ENCODE data around the gene UNK. TPM values are rescaled to one million over a fixed set of nuclear protein-coding genes. Genes with fewer than 3 reads are reported as not detected.

Gene UNK
- total RNA-seq, 1 experiment from 2014 or later, result 35.4 TPM

DNA sequence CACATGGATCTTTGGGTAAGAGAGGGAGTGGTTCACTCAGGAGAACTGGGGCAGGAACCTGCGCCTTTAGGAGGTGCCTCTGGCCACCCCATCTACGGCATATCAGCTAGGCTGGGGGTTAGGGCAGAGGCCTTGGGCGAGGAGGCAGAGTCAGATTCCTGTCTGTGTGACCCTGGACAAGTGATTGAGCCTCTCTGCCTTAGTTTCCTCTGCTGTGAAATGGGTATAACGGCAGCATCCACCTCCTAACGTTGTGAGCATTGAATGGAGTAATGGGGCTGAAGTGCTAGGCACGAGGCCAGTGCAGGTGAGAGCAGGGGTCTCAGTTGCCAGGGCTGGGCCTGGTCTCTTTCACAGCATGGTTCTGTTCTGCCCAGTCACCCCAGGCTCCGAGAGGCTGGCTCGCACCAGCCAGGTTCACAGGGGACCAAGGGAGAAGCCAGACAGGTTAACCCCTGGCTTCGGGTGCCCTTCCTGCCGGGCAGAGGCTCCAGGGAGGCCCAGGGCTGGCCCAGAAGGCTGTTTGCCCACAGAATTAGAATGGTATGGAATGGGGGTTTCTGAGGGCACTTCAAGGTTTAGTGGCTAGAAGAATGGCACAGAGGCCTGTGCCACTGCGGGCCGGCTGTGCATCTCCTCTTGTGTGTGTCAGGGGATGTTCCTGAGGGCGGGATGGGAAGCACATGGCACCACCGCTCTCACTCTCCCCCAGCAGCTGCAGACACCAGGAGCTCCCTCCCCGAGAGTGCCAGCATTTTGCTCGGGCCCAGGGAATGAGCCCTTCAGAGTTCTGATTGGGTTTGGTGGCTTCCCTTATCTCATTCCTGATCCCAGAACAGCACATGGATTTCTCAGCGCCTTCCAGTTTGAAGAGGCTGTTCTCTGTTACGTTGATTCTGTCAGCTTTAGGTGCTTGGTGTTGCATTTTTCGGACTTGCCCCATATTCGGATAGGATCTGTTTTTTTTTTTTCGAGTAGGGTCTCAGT is 35.8 kb downstream of the UNK start:
- H3K4me3 Mint-ChIP-seq, result no peak overlapping the region
- H3K36me3 Mint-ChIP-seq, result peaks cover 51% of the 10 kb centered on the region
- H3K4me1 Mint-ChIP-seq, result no peaks in the 10 kb centered on the region
- no peak for TF ChIP-seq NR2C2 (CRISPR knock-in tag; IDR thresholded peaks at IDR 0.05)
- TF ChIP-seq, protein P1, sequence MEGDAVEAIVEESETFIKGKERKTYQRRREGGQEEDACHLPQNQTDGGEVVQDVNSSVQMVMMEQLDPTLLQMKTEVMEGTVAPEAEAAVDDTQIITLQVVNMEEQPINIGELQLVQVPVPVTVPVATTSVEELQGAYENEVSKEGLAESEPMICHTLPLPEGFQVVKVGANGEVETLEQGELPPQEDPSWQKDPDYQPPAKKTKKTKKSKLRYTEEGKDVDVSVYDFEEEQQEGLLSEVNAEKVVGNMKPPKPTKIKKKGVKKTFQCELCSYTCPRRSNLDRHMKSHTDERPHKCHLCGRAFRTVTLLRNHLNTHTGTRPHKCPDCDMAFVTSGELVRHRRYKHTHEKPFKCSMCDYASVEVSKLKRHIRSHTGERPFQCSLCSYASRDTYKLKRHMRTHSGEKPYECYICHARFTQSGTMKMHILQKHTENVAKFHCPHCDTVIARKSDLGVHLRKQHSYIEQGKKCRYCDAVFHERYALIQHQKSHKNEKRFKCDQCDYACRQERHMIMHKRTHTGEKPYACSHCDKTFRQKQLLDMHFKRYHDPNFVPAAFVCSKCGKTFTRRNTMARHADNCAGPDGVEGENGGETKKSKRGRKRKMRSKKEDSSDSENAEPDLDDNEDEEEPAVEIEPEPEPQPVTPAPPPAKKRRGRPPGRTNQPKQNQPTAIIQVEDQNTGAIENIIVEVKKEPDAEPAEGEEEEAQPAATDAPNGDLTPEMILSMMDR (IDR thresholded peaks at IDR 0.05), result no peak
- H3K27ac Mint-ChIP-seq, result no peak overlapping the region; the same call in 1 of the 2 replicates
- DNase-seq (ENCODE audit: low spot score) (no peak), ATAC-seq (no peak)
- ChIA-PET POLR2A (no interaction called here), CTCF (interaction anchor here (0.8 kb wide), 1 partner anchor 10 kb away, joined by 3 read pairs; no protein-coding TSS in a partner anchor)
- H3K27me3 Mint-ChIP-seq (ENCODE audit: low read depth), result no peaks in the 10 kb centered on the region
- H3K9me3 Mint-ChIP-seq, result no peaks in the 10 kb centered on the region

DNA sequence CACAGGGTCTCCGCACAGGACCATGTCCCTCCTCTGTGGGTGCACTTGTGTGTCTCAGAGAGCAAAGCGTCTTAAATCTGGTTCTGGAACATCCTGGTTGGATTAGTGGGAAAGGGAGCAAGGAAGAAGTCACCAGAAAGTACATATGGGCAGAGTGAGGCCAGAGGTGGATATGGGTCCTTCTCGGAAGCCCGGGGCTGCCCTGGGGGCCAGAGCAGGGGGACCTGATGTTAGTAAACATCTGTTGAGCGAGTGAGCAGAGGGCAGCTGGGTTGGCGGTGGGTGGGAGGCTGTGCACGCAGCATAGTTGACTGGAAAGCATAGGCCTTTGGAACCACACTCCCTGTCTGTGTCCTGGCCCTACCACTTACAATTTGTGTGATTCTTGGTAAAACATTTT is 36.9 kb downstream of the UNK start:
- POLR2A ChIA-PET, result no interaction called here
- H3K4me3 Mint-ChIP-seq, result no peak overlapping the region
- ATAC-seq (no peak), DNase-seq (ENCODE audit: low spot score) (no peak)
- H3K27ac Mint-ChIP-seq, result no peak overlapping the region; the same call in 1 of the 2 replicates
- CTCF ChIA-PET, result interaction anchor here (1.1 to 1.4 kb wide), 2 partner anchors 9 to 33 kb away, joined by 3 to 6 read pairs; partner anchors contain the start of gene WBP2
- H3K4me1 Mint-ChIP-seq, result no peaks in the 10 kb centered on the region
- peaks cover 44% of the 10 kb centered on the region for H3K36me3 Mint-ChIP-seq
- H3K9me3 Mint-ChIP-seq, result no peaks in the 10 kb centered on the region
- H3K27me3 Mint-ChIP-seq (ENCODE audit: low read depth), result no peaks in the 10 kb centered on the region
- no peak for TF ChIP-seq RORB (CRISPR knock-in tag; IDR thresholded peaks at IDR 0.05)
- TF ChIP-seq FOXP1 (CRISPR knock-in tag; IDR thresholded peaks at IDR 0.05; ENCODE audit: borderline replicate concordance), result no peak
- TF ChIP-seq ZNF232 (CRISPR knock-in tag; IDR thresholded peaks at IDR 0.05), result no peak
- no peak for TF ChIP-seq FOXK1 (CRISPR knock-in tag; IDR thresholded peaks at IDR 0.05)
- TF ChIP-seq, protein P1 (IDR thresholded peaks at IDR 0.05), result no peak
- TF ChIP-seq, protein P2, sequence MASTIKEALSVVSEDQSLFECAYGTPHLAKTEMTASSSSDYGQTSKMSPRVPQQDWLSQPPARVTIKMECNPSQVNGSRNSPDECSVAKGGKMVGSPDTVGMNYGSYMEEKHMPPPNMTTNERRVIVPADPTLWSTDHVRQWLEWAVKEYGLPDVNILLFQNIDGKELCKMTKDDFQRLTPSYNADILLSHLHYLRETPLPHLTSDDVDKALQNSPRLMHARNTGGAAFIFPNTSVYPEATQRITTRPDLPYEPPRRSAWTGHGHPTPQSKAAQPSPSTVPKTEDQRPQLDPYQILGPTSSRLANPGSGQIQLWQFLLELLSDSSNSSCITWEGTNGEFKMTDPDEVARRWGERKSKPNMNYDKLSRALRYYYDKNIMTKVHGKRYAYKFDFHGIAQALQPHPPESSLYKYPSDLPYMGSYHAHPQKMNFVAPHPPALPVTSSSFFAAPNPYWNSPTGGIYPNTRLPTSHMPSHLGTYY (CRISPR knock-in tag; IDR thresholded peaks at IDR 0.05), result no peak
- TF ChIP-seq ZNF263 (CRISPR knock-in tag; IDR thresholded peaks at IDR 0.05; ENCODE audit: low read depth), result no peak
- TF ChIP-seq, protein P3, sequence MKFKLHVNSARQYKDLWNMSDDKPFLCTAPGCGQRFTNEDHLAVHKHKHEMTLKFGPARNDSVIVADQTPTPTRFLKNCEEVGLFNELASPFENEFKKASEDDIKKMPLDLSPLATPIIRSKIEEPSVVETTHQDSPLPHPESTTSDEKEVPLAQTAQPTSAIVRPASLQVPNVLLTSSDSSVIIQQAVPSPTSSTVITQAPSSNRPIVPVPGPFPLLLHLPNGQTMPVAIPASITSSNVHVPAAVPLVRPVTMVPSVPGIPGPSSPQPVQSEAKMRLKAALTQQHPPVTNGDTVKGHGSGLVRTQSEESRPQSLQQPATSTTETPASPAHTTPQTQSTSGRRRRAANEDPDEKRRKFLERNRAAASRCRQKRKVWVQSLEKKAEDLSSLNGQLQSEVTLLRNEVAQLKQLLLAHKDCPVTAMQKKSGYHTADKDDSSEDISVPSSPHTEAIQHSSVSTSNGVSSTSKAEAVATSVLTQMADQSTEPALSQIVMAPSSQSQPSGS (CRISPR knock-in tag; IDR thresholded peaks at IDR 0.05; ENCODE audit: borderline replicate concordance, low read depth), result no peak
- TF ChIP-seq, protein P4, sequence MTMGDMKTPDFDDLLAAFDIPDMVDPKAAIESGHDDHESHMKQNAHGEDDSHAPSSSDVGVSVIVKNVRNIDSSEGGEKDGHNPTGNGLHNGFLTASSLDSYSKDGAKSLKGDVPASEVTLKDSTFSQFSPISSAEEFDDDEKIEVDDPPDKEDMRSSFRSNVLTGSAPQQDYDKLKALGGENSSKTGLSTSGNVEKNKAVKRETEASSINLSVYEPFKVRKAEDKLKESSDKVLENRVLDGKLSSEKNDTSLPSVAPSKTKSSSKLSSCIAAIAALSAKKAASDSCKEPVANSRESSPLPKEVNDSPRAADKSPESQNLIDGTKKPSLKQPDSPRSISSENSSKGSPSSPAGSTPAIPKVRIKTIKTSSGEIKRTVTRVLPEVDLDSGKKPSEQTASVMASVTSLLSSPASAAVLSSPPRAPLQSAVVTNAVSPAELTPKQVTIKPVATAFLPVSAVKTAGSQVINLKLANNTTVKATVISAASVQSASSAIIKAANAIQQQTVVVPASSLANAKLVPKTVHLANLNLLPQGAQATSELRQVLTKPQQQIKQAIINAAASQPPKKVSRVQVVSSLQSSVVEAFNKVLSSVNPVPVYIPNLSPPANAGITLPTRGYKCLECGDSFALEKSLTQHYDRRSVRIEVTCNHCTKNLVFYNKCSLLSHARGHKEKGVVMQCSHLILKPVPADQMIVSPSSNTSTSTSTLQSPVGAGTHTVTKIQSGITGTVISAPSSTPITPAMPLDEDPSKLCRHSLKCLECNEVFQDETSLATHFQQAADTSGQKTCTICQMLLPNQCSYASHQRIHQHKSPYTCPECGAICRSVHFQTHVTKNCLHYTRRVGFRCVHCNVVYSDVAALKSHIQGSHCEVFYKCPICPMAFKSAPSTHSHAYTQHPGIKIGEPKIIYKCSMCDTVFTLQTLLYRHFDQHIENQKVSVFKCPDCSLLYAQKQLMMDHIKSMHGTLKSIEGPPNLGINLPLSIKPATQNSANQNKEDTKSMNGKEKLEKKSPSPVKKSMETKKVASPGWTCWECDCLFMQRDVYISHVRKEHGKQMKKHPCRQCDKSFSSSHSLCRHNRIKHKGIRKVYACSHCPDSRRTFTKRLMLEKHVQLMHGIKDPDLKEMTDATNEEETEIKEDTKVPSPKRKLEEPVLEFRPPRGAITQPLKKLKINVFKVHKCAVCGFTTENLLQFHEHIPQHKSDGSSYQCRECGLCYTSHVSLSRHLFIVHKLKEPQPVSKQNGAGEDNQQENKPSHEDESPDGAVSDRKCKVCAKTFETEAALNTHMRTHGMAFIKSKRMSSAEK (CRISPR knock-in tag; IDR thresholded peaks at IDR 0.05; ENCODE audit: borderline replicate concordance), result no peak
- TF ChIP-seq, protein P5, sequence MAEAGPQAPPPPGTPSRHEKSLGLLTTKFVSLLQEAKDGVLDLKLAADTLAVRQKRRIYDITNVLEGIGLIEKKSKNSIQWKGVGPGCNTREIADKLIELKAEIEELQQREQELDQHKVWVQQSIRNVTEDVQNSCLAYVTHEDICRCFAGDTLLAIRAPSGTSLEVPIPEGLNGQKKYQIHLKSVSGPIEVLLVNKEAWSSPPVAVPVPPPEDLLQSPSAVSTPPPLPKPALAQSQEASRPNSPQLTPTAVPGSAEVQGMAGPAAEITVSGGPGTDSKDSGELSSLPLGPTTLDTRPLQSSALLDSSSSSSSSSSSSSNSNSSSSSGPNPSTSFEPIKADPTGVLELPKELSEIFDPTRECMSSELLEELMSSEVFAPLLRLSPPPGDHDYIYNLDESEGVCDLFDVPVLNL (CRISPR knock-in tag; IDR thresholded peaks at IDR 0.05; ENCODE audit: borderline replicate concordance, low read depth), result no peak
- TF ChIP-seq ELF4 (CRISPR knock-in tag; IDR thresholded peaks at IDR 0.05; ENCODE audit: low read depth), result no peak
- TF ChIP-seq, protein P6, sequence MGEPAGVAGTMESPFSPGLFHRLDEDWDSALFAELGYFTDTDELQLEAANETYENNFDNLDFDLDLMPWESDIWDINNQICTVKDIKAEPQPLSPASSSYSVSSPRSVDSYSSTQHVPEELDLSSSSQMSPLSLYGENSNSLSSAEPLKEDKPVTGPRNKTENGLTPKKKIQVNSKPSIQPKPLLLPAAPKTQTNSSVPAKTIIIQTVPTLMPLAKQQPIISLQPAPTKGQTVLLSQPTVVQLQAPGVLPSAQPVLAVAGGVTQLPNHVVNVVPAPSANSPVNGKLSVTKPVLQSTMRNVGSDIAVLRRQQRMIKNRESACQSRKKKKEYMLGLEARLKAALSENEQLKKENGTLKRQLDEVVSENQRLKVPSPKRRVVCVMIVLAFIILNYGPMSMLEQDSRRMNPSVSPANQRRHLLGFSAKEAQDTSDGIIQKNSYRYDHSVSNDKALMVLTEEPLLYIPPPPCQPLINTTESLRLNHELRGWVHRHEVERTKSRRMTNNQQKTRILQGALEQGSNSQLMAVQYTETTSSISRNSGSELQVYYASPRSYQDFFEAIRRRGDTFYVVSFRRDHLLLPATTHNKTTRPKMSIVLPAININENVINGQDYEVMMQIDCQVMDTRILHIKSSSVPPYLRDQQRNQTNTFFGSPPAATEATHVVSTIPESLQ (CRISPR knock-in tag; IDR thresholded peaks at IDR 0.05), result no peak

Data from WTC11 (cell line).